GM12878 (cell line): Measurements from ENCODE around the gene WNT16. TPM values are rescaled to one million over a fixed set of nuclear protein-coding genes. Genes with fewer than 3 reads are reported as not detected.
A peak's percentile ranks its signal among the peaks of the same experiment; 100 is the strongest.

Source experiments
- ATAC-seq: fragments of 200-7000 bp; cut with Tn5 transposase; 3 replicates; pipeline ENCODE4 v1.9.1; 2020; ENCODE audit warnings: mild to moderate bottlenecking, moderate library complexity
- BruUV-seq: library from RNA; stranded (reverse); fragments of 400-500 nt; replicated peaks from 2 replicates; lab custom pipeline; 2021; lab: Mats Ljungman, UMichigan
- CTCF ChIA-PET: fragments of 300-600 bp; sonication (Branson Sonifier 250); formaldehyde crosslinking; extraction: SDS; loops from one replicate; lab custom pipeline; 2021; ENCODE audit warnings: inconsistent platforms; lab: Yijun Ruan, JAX
- POLR2A ChIA-PET: fragments of 350-600 bp; formaldehyde crosslinking; extraction: SDS; loops from one replicate; lab custom pipeline; 2021; ENCODE audit warnings: inconsistent platforms; lab: Charles Lee
- RAD21 ChIA-PET: fragments of 300-600 bp; sonication (Branson Sonifier 250); formaldehyde crosslinking; loops from one replicate; lab custom pipeline; 2023; ENCODE audit warnings: antibody characterized with exemption; ENCODE audit not compliant: unreplicated experiment; lab: Charles Lee
- SMC1A ChIA-PET: fragments of 300-600 bp; sonication (Branson Sonifier 250); formaldehyde crosslinking; loops from one replicate; lab custom pipeline; 2023; ENCODE audit not compliant: unreplicated experiment, uncharacterized antibody; lab: Charles Lee
- DNase-seq: peaks from one replicate; pipeline ENCODE4 v3.0.0-alpha.2; 2011; ENCODE audit warnings: low read depth, low spot score
- FAIRE-seq: peaks from 3 replicates; lab custom pipeline; 2011; peaks lifted over from hg19 to GRCh38; lab: Jason Lieb, UNC
- H2AFZ ChIP-seq: 2 replicates; pipeline ENCODE4 v1.6.0; 2011; ENCODE audit warnings: low read depth, low read length, control low read depth; ENCODE audit not compliant: control insufficient read depth
- H3K27ac ChIP-seq: 2 replicates; pipeline ENCODE4 v1.5.1; 2011; ENCODE audit warnings: control low read depth; ENCODE audit not compliant: control insufficient read depth, insufficient read depth
- H3K27me3 ChIP-seq, 2 experiments: replicated peaks in 1 of 2; 2 replicates each; pipeline versions ENCODE4 v1.6.0 to v1.6.1; 2011; ENCODE audit warnings: low read length in 1 of 2; ENCODE audit not compliant: control insufficient read depth in 2 of 2, insufficient read depth in 2 of 2
- H3K36me3 ChIP-seq, 2 experiments: 2 replicates each; pipeline ENCODE4 v1.5.1; 2011; ENCODE audit warnings: low read length in 1 of 2; ENCODE audit not compliant: control insufficient read depth in 2 of 2, insufficient read depth in 2 of 2
- H3K4me1 ChIP-seq: 2 replicates; pipeline ENCODE4 v1.6.1; 2011; ENCODE audit warnings: mild to moderate bottlenecking, low read length, moderate library complexity, mixed read lengths; ENCODE audit not compliant: control insufficient read depth, insufficient read depth
- H3K4me2 ChIP-seq: 2 replicates; pipeline ENCODE4 v1.6.0; 2011; ENCODE audit warnings: control low read depth; ENCODE audit not compliant: control insufficient read depth, insufficient read depth
- H3K4me3 ChIP-seq: fragments of 200-600 bp; sonication (generic); 2 replicates; pipeline ENCODE4 v1.5.1; 2016
- H3K79me2 ChIP-seq: 2 replicates; pipeline ENCODE4 v1.6.0; 2011; ENCODE audit warnings: low read length; ENCODE audit not compliant: control insufficient read depth, insufficient read depth
- H3K9ac ChIP-seq: 2 replicates; pipeline ENCODE4 v1.8.0; 2011; ENCODE audit warnings: low read length, control low read depth, mixed read lengths; ENCODE audit not compliant: control insufficient read depth, insufficient read depth
- H3K9me3 ChIP-seq: replicated peaks from 3 replicates; pipeline ENCODE4 v1.5.1; 2011; ENCODE audit warnings: mild to moderate bottlenecking, low read length; ENCODE audit not compliant: control insufficient read depth, insufficient read depth
- H4K20me1 ChIP-seq: 2 replicates; pipeline ENCODE4 v1.6.0; 2011; ENCODE audit not compliant: control insufficient read depth, insufficient read depth
- ATF2 ChIP-seq: IDR thresholded peaks from 2 replicates; pipeline ENCODE4 v1.6.1; 2012; ENCODE audit warnings: low read length, inconsistent platforms
- ATF7 ChIP-seq: fragments of 450-650 bp; IDR thresholded peaks from 2 replicates; pipeline ENCODE4 v1.6.1; 2016; ENCODE audit warnings: low read depth, mild to moderate bottlenecking
- BHLHE40 ChIP-seq, 2 experiments: fragments of 450-650 bp in 1 of 2; IDR thresholded peaks; 2 replicates each; pipeline ENCODE4 v1.6.1; 2011 to 2017; ENCODE audit warnings: low read depth in 2 of 2, borderline replicate concordance in 1 of 2, improper control_type of control experiment in 1 of 2, low read length in 1 of 2, mild to moderate bottlenecking in 1 of 2
- BMI1 ChIP-seq: fragments of 450-650 bp; IDR thresholded peaks from 2 replicates; pipeline ENCODE4 v1.6.1; 2016; ENCODE audit warnings: mild to moderate bottlenecking, moderate library complexity, borderline replicate concordance
- CBX5 ChIP-seq: sonication (generic); IDR thresholded peaks from 2 replicates; pipeline ENCODE4 v1.6.1; 2016; ENCODE audit warnings: low read depth, moderate library complexity, mild to moderate bottlenecking, inconsistent platforms
- DPF2 ChIP-seq: fragments of 450-650 bp; IDR thresholded peaks from 2 replicates; pipeline ENCODE4 v1.6.1; 2017; ENCODE audit warnings: mild to moderate bottlenecking
- EGR1 ChIP-seq, 2 experiments: IDR thresholded peaks; 1 replicate in 1 of 2; 2 replicates in 1 of 2; pipeline ENCODE4 v1.6.1; 2011 to 2012; ENCODE audit warnings: low read depth in 2 of 2, low read length in 2 of 2, borderline replicate concordance in 1 of 2, mild to moderate bottlenecking in 1 of 2, moderate library complexity in 1 of 2
- EP300 ChIP-seq, 2 experiments: fragments of 150-350 bp in 1 of 2; IDR thresholded peaks; 2 replicates each; pipeline ENCODE4 v1.6.1; 2011 to 2012; ENCODE audit warnings: low read depth in 2 of 2, low read length in 2 of 2, borderline replicate concordance in 1 of 2, improper control_type of control experiment in 1 of 2, inconsistent platforms in 1 of 2; ENCODE audit not compliant: control insufficient read depth in 1 of 2
- FOXK2 ChIP-seq: fragments of 450-650 bp; IDR thresholded peaks from 2 replicates; pipeline ENCODE4 v1.6.1; 2017; ENCODE audit warnings: mild to moderate bottlenecking, moderate library complexity
- FOXM1 ChIP-seq: IDR thresholded peaks from 2 replicates; pipeline ENCODE4 v1.6.1; 2012; ENCODE audit warnings: low read depth, mild to moderate bottlenecking, inconsistent platforms, low read length, moderate library complexity
- IRF3 ChIP-seq: fragments of 450-650 bp; IDR thresholded peaks from 2 replicates; pipeline ENCODE4 v1.6.1; 2014; ENCODE audit warnings: mild to moderate bottlenecking
- IRF4 ChIP-seq: IDR thresholded peaks from 2 replicates; pipeline ENCODE4 v1.6.1; 2011; ENCODE audit warnings: low read depth, low read length
- MTA2 ChIP-seq: fragments of 450-650 bp; IDR thresholded peaks from 2 replicates; pipeline ENCODE4 v1.6.1; 2016; ENCODE audit warnings: low read depth, mild to moderate bottlenecking, moderate library complexity
- MYB ChIP-seq: fragments of 150-350 bp; IDR thresholded peaks from 2 replicates; pipeline ENCODE4 v1.6.1; 2014; ENCODE audit warnings: mild to moderate bottlenecking, low read depth, low read length, borderline replicate concordance
- NR2F1 ChIP-seq: fragments of 450-650 bp; conservative IDR thresholded peaks from 2 replicates; pipeline ENCODE4 v1.6.1; 2017; ENCODE audit warnings: mild to moderate bottlenecking
- PKNOX1 ChIP-seq: fragments of 450-650 bp; IDR thresholded peaks from 2 replicates; pipeline ENCODE4 v1.6.1; 2016; ENCODE audit warnings: mild to moderate bottlenecking
- RBBP5 ChIP-seq: fragments of 200-600 bp; sonication (generic); conservative IDR thresholded peaks from 2 replicates; pipeline ENCODE4 v1.6.1; 2016
- SPI1 ChIP-seq: IDR thresholded peaks from 2 replicates; pipeline ENCODE4 v1.6.1; 2011; ENCODE audit warnings: low read depth, mild to moderate bottlenecking, low read length, moderate library complexity, borderline replicate concordance; ENCODE audit not compliant: insufficient read depth
- SREBF1 ChIP-seq: IDR thresholded peaks from 2 replicates; pipeline ENCODE4 v1.6.1; 2012; ENCODE audit warnings: mild to moderate bottlenecking, low read length
- TCF12 ChIP-seq: IDR thresholded peaks from 2 replicates; pipeline ENCODE4 v1.6.1; 2011; ENCODE audit warnings: low read depth, mild to moderate bottlenecking, low read length
- TCF7 ChIP-seq: IDR thresholded peaks from 2 replicates; pipeline ENCODE4 v1.6.1; 2014; ENCODE audit warnings: antibody characterized with exemption, borderline replicate concordance
- ZSCAN29 ChIP-seq: fragments of 450-650 bp; IDR thresholded peaks from 2 replicates; pipeline ENCODE4 v1.6.1; 2017; ENCODE audit warnings: mild to moderate bottlenecking, moderate library complexity
- WGBS: methylation state at CpG from one replicate; pipeline ENCODE4 v1.1.6; 2016; ENCODE audit warnings: low lambda C conversion rate; ENCODE audit not compliant: insufficient replicate concordance, insufficient coverage; ENCODE audit errors: missing lambda C conversion rate; 5-methylcytosine and 5-hydroxymethylcytosine counted together
- in situ Hi-C: fragments of 300-500 bp; cut with MboI; formaldehyde crosslinking; loops from 9 replicates; pipeline ENCODE4 v1.14.3; 2018; ENCODE audit warnings: mixed read lengths
- intact Hi-C: fragments of 100-400 bp; cut with micrococcal nuclease; formaldehyde crosslinking; loops from one replicate; pipeline ENCODE4 v1.14.2; 2022; ENCODE audit not compliant: unreplicated experiment
- polyA plus RNA-seq, 11 experiments: library from polyadenylated mRNA; depleted of rRNA in 4 of 11; unstranded in 6 of 11; stranded (reverse) in 5 of 11; fragments of >200 nt; fragmentation: Nextera tagmentation in 4 of 11; fragmentation: Illumina TruSeq in 1 of 11; extraction: Ambion mirVana in 4 of 11; extraction: Trizol in 1 of 11; gene quantifications; 1 replicate in 1 of 11; 2 replicates in 10 of 11; pipeline versions ENCODE4 v1.2.1 to v1.2.3, GENCODE V29; 2011 to 2016; ENCODE audit warnings: inconsistent platforms in 2 of 11, missing spikeins in 2 of 11, low read depth in 1 of 11
- total RNA-seq, 4 experiments: library from RNA; depleted of rRNA in 3 of 4; stranded (reverse); fragments of >200 nt in 3 of 4; fragmentation: Illumina TruSeq in 1 of 4; extraction: Trizol in 1 of 4; gene quantifications; 2 replicates each; pipeline versions ENCODE4 v1.2.1 to v1.2.3, GENCODE V29; 2013 to 2021

Gene WNT16
- total and polyA plus RNA-seq, 10 of the 15 experiments (the other 5 are each of a cell fraction or from before 2014, with no cell fraction given), result 0.05 to 0.11 (median 0.06) TPM; not detected in 5

GRCh38 chr7:121302214-121302745, 26.5 kb upstream of the WNT16 start:
- in situ Hi-C loops (no loop called here), intact Hi-C loops (loop anchor here (2.0 to 10.0 kb wide), 2 partner anchors 23 to 233 kb away; no protein-coding TSS in a partner anchor)
- no peaks in the 10 kb centered on the region for H3K79me2 ChIP-seq
- 11% methylated on average over 8 of the region's 8 CpGs for WGBS
- H3K9me3 ChIP-seq, result no peaks in the 10 kb centered on the region
- ATAC-seq (peak; percentile 97), DNase-seq (no peak), FAIRE-seq (no peak)
- no peaks in the 10 kb centered on the region for H3K36me3 ChIP-seq
- H3K4me1 ChIP-seq, result peaks cover 29% of the 10 kb centered on the region
- SMC1A ChIA-PET, result interaction anchor here (0.7 to 1.0 kb wide), 4 partner anchors 10 to 131 kb away, joined by 3 to 11 read pairs (median 3); no protein-coding TSS in a partner anchor
- H2AFZ ChIP-seq, result peak overlapping the region; percentile 39; the same call in 1 of the 2 replicates
- no peak overlapping the region for H3K27ac ChIP-seq
- CTCF ChIA-PET, result interaction anchor here (0.7 to 1.0 kb wide), 2 partner anchors 9 to 20 kb away, joined by 3 read pairs; no protein-coding TSS in a partner anchor
- H3K4me2 ChIP-seq, result peak overlapping the region; percentile 35; the same call in 1 of the 2 replicates
- POLR2A ChIA-PET, result interaction anchor here (0.7 kb wide), 1 partner anchor 11 kb away, joined by 3 read pairs; no protein-coding TSS in a partner anchor
- RAD21 ChIA-PET, result interaction anchor here (0.9 to 1.0 kb wide), 4 partner anchors 10 to 166 kb away, joined by 3 to 4 read pairs (median 4); no protein-coding TSS in a partner anchor
- no peaks in the 10 kb centered on the region for H3K27me3 ChIP-seq
- no peak overlapping the region for H3K9ac ChIP-seq
- H4K20me1 ChIP-seq, result no peaks in the 10 kb centered on the region
- BruUV-seq, result no TSS peak
- no peak overlapping the region for H3K4me3 ChIP-seq
- peak; percentile 30 for TF ChIP-seq ATF7
- TF ChIP-seq TCF7, result no peak
- peak; percentile 56; the same call in 1 of the 2 replicates for TF ChIP-seq ATF2
- TF ChIP-seq FOXM1, result 0 out of 2 replicates have a peak, but pooled peaks have one; percentile 28
- TF ChIP-seq MYB, result no peak
- peak; percentile 68; the same call in 1 of the 2 replicates for TF ChIP-seq MTA2
- no peak for TF ChIP-seq RBBP5
- TF ChIP-seq DPF2, result 0 out of 2 replicates have a peak, but pooled peaks have one; percentile 46
- TF ChIP-seq BHLHE40 (IDR thresholded peaks at IDR 0.05; ENCODE audit: borderline replicate concordance in 1 of 2, low read depth in 2 of 2, low read length in 1 of 2), result peak in 1 of 2 experiments; percentile 39; a peak in 1 of 4 replicates
- TF ChIP-seq EGR1 (IDR thresholded peaks at IDR 0.05; ENCODE audit: borderline replicate concordance in 1 of 2, low read depth in 2 of 2, low read length in 2 of 2), result no peak
- TF ChIP-seq NR2F1, result no peak
- TF ChIP-seq EP300 (IDR thresholded peaks at IDR 0.05; ENCODE audit: borderline replicate concordance in 1 of 2, control insufficient read depth in 1 of 2, low read depth in 2 of 2, low read length in 2 of 2), result peak in 1 of 2 experiments; percentile 67; a peak in 1 of 4 replicates
- no peak for TF ChIP-seq FOXK2
- TF ChIP-seq SPI1, result peak; percentile 84
- TF ChIP-seq SREBF1, result no peak
- TF ChIP-seq PKNOX1, result no peak
- peak; percentile 62; the same call in 1 of the 2 replicates for TF ChIP-seq ZSCAN29
- TF ChIP-seq IRF3, result no peak
- no peak for TF ChIP-seq BMI1
- TF ChIP-seq CBX5, result 0 out of 2 replicates have a peak, but pooled peaks have one; percentile 44
- TF ChIP-seq TCF12, result no peak
- TF ChIP-seq IRF4, result peak; percentile 63; the same call in 1 of the 2 replicates
